ENCODE results near the gene KCNK4. TPM values are rescaled to one million over a fixed set of nuclear protein-coding genes. Genes with fewer than 3 reads are reported as not detected.

Gene KCNK4
- polyA plus RNA-seq, 1 donor from 2014 or later: 1.0 TPM

DNA sequence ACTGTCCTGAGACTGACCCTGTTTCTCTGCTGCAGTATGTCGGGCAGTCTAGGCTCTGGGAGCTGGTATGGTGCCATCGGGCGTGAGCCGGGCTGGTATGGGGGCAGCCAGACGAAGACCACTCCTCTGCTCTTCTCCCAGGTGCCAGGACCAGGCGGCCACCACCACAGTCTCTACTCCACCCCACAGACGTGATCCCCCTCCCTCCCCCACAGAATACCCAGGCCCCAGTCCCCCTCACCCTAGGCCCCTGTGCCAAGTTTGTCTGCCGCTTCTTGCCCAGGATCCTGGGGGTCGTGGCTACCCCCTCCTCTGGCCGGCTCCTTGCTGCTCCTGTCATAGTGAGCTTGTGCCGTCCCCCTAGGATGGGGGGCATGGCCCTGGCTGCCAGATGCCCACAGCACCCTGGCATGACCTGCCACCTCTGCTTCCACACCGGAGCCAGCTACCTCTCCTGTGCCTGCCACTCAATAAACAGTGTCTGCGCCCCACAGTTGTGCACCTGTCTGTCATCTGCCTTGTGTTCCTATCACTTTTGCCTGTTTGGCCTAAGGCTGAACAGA lies 2.0 kb upstream of the KCNK4 start:
- no peak overlapping the region for H3K27ac ChIP-seq (ENCODE audit: low read length)
- H3K4me3 ChIP-seq (ENCODE audit: low read length): no peak overlapping the region
- H3K9ac ChIP-seq (ENCODE audit: low read length): no peak overlapping the region
- H4K20me1 ChIP-seq (ENCODE audit: insufficient read depth): no peaks in the 10 kb centered on the region
- no peak overlapping the region for H2AFZ ChIP-seq (ENCODE audit: low read depth, low read length)
- TF ChIP-seq, protein P1, sequence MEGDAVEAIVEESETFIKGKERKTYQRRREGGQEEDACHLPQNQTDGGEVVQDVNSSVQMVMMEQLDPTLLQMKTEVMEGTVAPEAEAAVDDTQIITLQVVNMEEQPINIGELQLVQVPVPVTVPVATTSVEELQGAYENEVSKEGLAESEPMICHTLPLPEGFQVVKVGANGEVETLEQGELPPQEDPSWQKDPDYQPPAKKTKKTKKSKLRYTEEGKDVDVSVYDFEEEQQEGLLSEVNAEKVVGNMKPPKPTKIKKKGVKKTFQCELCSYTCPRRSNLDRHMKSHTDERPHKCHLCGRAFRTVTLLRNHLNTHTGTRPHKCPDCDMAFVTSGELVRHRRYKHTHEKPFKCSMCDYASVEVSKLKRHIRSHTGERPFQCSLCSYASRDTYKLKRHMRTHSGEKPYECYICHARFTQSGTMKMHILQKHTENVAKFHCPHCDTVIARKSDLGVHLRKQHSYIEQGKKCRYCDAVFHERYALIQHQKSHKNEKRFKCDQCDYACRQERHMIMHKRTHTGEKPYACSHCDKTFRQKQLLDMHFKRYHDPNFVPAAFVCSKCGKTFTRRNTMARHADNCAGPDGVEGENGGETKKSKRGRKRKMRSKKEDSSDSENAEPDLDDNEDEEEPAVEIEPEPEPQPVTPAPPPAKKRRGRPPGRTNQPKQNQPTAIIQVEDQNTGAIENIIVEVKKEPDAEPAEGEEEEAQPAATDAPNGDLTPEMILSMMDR (IDR thresholded peaks at IDR 0.05; ENCODE audit: poor library complexity, severe bottlenecking): no peak
- TF ChIP-seq, protein P2, sequence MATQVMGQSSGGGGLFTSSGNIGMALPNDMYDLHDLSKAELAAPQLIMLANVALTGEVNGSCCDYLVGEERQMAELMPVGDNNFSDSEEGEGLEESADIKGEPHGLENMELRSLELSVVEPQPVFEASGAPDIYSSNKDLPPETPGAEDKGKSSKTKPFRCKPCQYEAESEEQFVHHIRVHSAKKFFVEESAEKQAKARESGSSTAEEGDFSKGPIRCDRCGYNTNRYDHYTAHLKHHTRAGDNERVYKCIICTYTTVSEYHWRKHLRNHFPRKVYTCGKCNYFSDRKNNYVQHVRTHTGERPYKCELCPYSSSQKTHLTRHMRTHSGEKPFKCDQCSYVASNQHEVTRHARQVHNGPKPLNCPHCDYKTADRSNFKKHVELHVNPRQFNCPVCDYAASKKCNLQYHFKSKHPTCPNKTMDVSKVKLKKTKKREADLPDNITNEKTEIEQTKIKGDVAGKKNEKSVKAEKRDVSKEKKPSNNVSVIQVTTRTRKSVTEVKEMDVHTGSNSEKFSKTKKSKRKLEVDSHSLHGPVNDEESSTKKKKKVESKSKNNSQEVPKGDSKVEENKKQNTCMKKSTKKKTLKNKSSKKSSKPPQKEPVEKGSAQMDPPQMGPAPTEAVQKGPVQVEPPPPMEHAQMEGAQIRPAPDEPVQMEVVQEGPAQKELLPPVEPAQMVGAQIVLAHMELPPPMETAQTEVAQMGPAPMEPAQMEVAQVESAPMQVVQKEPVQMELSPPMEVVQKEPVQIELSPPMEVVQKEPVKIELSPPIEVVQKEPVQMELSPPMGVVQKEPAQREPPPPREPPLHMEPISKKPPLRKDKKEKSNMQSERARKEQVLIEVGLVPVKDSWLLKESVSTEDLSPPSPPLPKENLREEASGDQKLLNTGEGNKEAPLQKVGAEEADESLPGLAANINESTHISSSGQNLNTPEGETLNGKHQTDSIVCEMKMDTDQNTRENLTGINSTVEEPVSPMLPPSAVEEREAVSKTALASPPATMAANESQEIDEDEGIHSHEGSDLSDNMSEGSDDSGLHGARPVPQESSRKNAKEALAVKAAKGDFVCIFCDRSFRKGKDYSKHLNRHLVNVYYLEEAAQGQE (IDR thresholded peaks at IDR 0.05; ENCODE audit: borderline replicate concordance): no peak
- TF ChIP-seq EZH2 (IDR thresholded peaks at IDR 0.05; ENCODE audit: borderline replicate concordance, insufficient read depth, low read length, poor library complexity, severe bottlenecking): no peak
- no peak for TF ChIP-seq TAF1 (IDR thresholded peaks at IDR 0.05; ENCODE audit: low read depth)
- TF ChIP-seq SMC3 (conservative IDR thresholded peaks at IDR 0.05; ENCODE audit: poor library complexity): no peak
- TF ChIP-seq MXI1 (conservative IDR thresholded peaks at IDR 0.05; ENCODE audit: poor library complexity, severe bottlenecking): no peak
- TF ChIP-seq RAD21 (conservative IDR thresholded peaks at IDR 0.05): no peak
- no peak for TF ChIP-seq EP300 (conservative IDR thresholded peaks at IDR 0.05; ENCODE audit: poor library complexity, severe bottlenecking)
- no peak for TF ChIP-seq POLR2AphosphoS5 (IDR thresholded peaks at IDR 0.05)
- H3F3A ChIP-seq (ENCODE audit: insufficient read depth, low read length, poor library complexity, severe bottlenecking): no peaks in the 10 kb centered on the region
- no peak overlapping the region for H3K4me2 ChIP-seq (ENCODE audit: low read length)
- H3K9me2 ChIP-seq (ENCODE audit: insufficient read depth, low read length): no peaks in the 10 kb centered on the region
- no peaks in the 10 kb centered on the region for H3K36me3 ChIP-seq (ENCODE audit: insufficient read depth, low read length)
- no peaks in the 10 kb centered on the region for H3K9me3 ChIP-seq (ENCODE audit: low read length)
- peaks cover 45% of the 10 kb centered on the region for H3K27me3 ChIP-seq (ENCODE audit: insufficient read depth, low read depth, low read length)
- H3K79me2 ChIP-seq (replicated peaks; ENCODE audit: insufficient read depth, low read length): peaks cover 2% of the 10 kb centered on the region

DNA sequence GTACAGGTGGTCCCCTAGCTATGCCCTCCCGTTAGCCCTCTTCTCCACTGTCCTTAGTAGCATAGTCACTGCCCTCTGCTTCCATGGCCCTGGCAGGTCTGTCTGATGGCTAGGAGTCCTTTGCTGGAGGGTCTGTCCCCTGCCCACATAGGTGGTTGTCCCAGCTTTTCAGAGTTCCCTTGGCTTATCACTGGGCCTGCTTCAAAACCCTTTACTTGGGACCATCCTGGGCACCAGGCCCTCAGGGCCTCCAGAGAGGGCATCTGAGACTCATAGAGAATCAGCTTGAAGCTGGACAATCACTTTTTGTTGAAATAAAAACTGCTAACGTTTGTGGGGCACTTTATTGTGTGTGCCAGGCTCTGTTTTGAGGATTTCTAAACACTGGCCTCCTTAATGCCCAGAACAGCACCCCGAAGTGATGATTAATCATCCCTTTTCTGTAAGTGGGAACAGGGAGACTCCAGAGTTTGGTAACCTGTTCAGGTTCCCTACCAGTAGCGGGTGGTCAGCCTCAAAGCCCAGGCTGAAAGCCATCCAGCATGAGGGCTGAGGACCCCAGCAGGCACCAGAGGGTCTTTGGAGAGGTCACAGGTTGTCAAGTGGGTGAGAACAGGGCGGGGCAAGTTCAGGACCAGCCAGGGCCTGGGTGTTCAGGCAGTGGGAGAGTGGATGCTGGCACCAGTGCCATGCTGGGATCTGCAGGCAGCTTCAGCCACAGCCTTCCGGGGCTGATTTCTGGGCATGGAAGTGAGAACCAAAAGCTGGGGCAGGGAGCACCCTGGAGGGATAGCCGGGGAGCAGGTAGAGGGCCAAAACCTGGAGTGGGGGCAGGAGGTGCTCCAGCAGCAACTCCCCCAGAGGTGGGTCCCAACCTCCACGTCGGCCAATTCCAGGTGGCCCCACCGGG lies 495 bp upstream of the KCNK4 start:
- Histone ChIP-seq H3F3A (ENCODE audit: insufficient read depth, low read length, poor library complexity, severe bottlenecking) (no peaks in the 10 kb centered on the region), H3K9me2 (ENCODE audit: insufficient read depth, low read length) (no peaks in the 10 kb centered on the region), H3K36me3 (ENCODE audit: insufficient read depth, low read length) (no peaks in the 10 kb centered on the region), H3K27ac (ENCODE audit: low read length) (no peak overlapping the region), H3K4me3 (ENCODE audit: low read length) (peak overlapping the region; percentile 69), H3K27me3 (ENCODE audit: insufficient read depth, low read depth, low read length) (peaks cover 58% of the 10 kb centered on the region), H3K9me3 (ENCODE audit: low read length) (no peaks in the 10 kb centered on the region), H3K4me2 (ENCODE audit: low read length) (peak overlapping the region; percentile 39), H3K9ac (ENCODE audit: low read length) (peak overlapping the region; percentile 68), H3K79me2 (replicated peaks; ENCODE audit: insufficient read depth, low read length) (no peaks in the 10 kb centered on the region), H2AFZ (ENCODE audit: low read depth, low read length) (no peak overlapping the region), H4K20me1 (ENCODE audit: insufficient read depth) (no peaks in the 10 kb centered on the region)
- no peak for TF ChIP-seq POLR2AphosphoS5 (IDR thresholded peaks at IDR 0.05)
- TF ChIP-seq EP300 (conservative IDR thresholded peaks at IDR 0.05; ENCODE audit: poor library complexity, severe bottlenecking): no peak
- TF ChIP-seq TAF1 (IDR thresholded peaks at IDR 0.05; ENCODE audit: low read depth): no peak
- no peak for TF ChIP-seq MXI1 (conservative IDR thresholded peaks at IDR 0.05; ENCODE audit: poor library complexity, severe bottlenecking)
- TF ChIP-seq EZH2 (IDR thresholded peaks at IDR 0.05; ENCODE audit: borderline replicate concordance, insufficient read depth, low read length, poor library complexity, severe bottlenecking): no peak
- TF ChIP-seq RAD21 (conservative IDR thresholded peaks at IDR 0.05): no peak
- no peak for TF ChIP-seq SMC3 (conservative IDR thresholded peaks at IDR 0.05; ENCODE audit: poor library complexity)
- TF ChIP-seq, protein P1 (IDR thresholded peaks at IDR 0.05; ENCODE audit: poor library complexity, severe bottlenecking): no peak
- TF ChIP-seq, protein P2 (IDR thresholded peaks at IDR 0.05; ENCODE audit: borderline replicate concordance): no peak

Measured in neural cell (in vitro differentiated cells).